NCI-H2029 treated with DMSO at 0.1 percent for 48 hours (cell line): Measurements from ENCODE around the gene TIAM2.
"Not testable (repeated sequence)": the region's sequence is repeated elsewhere in the genome, so short reads cannot be mapped to it uniquely, and the experiment has no call there.

Experiments
- DNase-seq: peaks from one replicate; lab custom pipeline; 2025; lab: John Stamatoyannopoulos, UW

TIAM2 gene

DNA sequence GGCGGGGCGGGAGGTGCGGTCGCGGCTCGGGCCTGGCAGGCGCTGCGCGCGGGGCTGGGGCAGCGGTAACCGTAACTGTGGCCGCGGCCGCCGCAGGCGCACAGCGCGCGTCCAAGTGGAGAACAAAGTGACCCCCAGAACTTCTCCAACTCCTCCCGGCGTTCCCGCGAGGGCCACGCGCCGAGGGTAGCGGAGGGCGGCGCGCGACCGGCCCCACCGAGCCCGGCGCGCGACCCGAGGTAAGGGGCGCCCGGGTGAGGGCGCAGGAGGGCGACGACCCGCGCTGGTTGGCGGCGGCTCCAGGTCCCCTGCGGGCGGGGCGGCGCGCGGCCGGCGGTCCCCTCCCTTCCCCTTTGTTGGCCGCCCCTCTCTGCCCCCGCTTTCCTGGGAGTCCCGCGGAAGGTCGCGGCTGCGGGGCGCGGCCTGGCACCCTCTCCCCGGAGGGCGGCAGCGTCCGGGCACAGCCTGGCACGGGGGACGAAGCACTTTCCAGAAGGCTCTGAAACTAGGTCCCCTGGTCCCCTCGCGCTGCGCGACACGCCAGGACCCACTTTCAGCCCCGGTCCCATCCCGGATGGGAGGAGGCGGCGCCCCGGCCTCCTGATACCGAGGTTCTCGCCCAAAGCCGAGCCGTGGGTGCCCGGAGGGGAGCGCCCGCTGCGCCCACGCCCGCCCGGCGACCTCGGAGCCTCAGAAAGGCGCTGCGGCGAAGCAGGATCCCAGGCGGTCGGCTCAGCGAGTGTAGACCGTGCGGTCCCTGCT, at the start of gene TIAM2:
TIAM2 (plus strand) TSS at position 62 of the 762 bp plus-strand sequence. CDS start 133,909 bp downstream, outside the sequence.
- DNase-seq: no peak

DNA sequence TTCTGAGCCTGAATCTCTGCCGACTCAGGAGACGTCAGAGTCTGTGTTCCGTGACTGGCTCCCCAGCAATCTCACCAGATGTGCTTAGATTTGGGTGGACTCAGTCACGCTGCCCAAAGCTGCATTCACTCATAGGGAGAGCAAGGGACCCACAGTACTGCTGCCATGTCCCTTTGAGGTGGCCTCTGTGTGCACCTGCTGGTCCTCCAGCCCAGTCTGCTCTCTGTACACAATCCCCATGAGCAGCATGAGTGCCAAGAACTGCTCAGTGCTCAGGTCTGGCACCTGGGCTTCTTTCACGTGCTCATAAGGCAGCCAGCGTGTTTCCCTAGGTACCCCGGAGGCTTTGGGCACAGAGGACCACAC, 44.2 kb upstream of the TIAM2 start:
- DNase-seq: peak; percentile 31

GRCh38 chr6:154951345-154952200, 43.5 kb upstream of the TIAM2 start:
- DNase-seq: peak; percentile 31

GRCh38 chr6:154953644-154954043, 41.5 kb upstream of the TIAM2 start:
- no peak for DNase-seq

DNA sequence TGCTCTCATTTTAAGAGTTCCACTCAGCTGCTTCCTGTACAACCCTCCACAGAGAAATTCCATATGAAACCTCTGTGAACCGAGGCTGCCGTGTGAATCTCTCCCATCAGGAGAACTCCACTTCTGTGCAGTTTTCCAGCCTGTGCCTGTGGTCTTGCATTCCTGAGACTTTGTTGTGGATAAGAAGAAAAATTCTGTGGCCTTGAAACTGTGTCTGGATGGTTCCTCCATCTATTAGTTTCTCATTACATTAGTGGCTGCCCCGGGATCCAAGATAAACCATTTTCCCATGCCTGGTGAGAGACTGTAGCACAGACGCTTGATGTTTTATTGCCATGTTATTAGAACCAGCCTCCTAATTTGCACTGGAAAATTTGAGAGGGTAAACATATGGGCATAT, 40.8 kb upstream of the TIAM2 start:
- DNase-seq: no peak

DNA sequence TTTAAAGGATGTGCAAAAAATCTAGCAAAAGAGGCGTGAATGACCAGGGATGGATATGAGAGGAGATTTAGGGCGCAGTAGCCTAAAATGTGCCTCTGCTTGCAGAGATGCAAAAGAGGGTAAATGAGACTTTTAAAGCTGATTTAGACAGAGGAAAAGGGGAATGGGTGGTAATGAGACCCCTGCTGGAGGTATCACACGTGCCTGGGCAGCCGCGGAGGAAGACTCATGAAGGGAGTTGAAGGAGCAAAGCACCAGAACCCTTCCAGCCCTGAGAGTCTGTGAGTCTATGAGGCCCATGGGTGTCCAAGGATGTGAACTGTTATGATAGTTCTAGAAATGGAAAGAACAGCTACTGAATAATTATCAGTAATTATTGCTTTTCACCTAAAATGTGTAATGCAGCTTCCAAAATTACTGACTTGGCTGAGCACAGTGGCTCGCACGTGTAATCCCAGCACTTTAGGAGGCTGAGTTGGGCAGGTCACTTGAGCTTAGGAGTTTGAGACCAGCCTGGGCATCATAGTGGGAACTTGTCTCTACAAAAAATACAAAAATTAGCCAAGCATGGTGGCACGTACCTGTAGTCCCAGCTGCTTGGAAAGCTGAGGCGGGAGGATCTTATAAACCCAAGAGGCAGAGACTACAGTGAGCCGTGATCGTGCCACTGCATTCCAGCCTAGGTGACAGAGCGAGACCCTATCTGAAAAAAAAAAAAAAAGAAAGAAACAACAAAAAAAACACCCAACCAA, 38.2 kb upstream of the TIAM2 start:
- DNase-seq: no peak

DNA sequence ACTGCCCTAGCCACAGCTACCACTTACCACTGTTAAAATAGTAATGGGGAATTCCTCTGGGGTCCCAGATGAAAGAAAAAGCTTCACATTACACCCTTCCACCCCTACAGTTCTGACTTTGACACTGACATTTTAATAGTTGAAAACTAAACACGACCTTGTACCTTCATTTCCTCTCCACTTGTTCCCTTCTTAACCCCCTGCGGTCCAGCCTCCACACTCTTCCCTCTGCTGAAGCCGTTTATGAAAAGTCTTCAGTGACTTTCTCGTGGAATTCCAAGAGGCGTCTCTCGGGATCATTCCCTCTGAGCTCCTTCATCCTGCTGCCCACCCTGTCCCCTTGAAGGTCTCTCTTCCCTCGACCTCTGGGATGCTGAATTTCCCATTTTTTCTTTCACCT, 36.6 kb upstream of the TIAM2 start:
- DNase-seq: no peak

GRCh38 chr6:154960299-154960843, 34.7 kb upstream of the TIAM2 start:
- peak; percentile 79 for DNase-seq

DNA sequence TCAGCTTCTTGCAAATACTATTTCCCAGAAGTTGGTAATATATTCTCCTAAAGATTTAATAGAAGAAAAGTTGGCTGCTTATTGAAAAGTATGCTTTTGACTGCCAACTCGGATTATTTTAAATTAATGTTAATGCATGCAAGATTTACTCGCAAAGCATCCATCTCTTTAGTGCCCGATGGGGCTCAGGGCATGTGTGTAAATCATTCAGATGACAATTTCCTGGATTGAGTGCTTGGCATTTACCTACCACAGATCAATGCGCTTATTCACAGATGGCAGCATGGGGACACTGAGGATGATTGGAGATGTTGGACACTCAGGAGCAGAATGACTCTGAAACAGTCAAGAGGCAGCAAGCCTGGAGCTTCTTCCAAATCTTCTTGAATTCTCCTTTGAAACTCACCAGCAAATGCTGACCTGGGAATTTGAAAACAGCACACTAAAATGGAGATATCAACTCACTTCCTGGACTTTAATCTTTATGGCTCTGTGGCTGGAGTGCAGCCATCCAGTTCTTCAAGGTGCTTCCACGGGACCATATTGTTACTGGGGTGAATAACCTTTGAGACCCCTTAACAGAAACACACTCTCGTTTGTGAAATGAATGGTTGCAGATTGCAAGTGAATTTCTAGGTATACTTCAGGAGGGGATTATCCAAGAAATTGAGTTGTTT, 34.1 kb upstream of the TIAM2 start:
- no peak for DNase-seq

- no peak for DNase-seq
These were observed 32.4 kb upstream of the TIAM2 start for GRCh38 chr6:154962753-154963152.

GRCh38 chr6:154966065-154966770, 28.9 kb upstream of the TIAM2 start:
- DNase-seq: not testable (repeated sequence)

DNA sequence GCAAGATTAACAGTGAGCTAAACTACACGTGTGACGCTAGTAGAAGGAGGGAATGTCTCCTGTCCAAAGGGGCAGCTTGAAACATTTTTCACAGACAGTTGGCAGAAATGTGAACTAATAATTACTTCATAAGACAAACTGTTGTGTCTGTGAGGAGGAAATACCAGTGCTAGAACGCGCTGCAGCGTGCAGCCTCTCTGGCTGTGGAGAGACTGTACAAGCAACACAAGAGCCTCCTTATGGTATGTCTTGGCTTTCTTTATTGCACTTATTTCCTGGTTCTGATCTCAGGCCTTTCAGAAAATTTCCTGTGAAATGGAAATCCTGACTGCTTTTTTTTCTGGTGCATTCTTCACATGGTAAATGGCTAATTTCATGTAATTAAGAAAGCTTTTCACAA, 25.3 kb upstream of the TIAM2 start:
- no peak for DNase-seq

- DNase-seq: no peak
These were observed 20.5 kb upstream of the TIAM2 start for GRCh38 chr6:154974485-154975149.

DNA sequence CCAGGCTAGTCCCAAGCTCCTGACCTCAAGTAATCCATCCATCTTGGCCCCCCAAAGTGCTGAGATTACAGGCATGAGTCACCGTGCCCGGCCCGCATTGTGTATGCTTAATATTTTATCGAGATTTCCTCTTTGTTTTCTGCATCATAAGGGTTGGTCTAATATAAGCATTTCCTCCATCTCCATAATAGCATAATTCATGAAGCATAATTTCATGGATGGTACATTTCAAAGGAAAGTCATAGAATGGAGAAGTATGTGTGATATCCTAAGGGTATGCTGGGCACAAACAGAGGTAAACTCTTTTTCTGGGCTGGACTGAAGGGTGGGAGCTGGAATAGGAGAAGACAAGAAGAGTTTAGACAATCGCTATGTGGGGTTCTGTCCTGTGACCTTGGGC, 17.5 kb upstream of the TIAM2 start:
- no peak for DNase-seq

DNA sequence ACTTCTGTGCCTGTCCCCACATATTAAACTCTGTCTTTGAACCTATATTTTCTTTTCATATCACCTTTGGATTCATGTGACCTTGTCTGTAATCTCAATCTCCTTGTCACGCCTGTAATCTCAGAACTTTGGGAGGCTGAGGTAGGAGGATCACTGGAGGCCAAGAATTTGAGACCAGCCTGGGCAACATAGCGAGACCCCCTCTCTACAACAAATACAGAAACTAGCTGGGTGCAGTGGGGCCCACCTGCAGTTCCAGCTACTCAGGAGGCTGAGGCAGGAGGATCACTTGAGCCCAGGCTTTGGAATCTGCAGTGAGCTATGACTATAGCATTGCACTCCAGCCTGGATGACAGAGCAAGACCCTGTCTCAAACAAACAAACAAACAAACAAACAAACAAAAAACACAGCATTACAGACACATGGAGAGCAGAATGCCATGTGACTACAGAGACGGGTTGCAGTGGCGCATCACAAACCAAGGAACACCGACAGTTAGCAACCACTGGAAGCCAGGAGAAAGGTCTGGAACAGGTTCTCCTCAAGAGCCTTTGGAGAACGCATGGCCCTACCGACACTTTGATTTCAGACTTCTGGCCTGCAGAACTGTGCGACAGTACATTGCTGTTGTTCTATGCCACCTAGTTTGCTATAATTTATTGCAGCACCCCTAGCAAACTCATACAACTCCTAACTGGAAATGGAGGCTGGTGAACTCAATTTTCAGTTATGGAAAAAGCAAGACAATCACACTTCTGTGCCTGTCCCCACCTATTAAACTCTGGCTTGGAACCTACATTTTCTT, 14.6 kb upstream of the TIAM2 start:
- DNase-seq: no peak

GRCh38 chr6:154981079-154981870, 13.8 kb upstream of the TIAM2 start:
- no peak for DNase-seq

DNA sequence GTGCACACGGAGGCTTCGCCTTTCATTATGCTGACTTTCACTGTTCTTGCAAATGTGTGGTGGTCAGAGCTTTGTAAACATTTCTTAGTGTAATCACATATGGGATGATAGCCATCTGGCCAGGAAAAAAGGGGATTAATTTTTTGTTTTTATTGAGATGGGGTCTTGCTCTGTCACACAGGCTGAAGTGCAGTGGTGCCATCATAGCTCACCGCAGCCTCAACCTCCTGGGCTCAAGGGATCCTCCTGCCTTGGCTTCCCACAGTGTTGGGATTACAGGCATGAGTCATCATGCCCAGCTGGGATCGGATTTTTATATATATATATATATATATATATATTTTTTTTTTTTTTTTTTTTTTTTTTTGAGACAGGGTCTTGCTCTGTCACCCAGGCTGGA, 11.0 kb upstream of the TIAM2 start:
- DNase-seq: no peak

DNA sequence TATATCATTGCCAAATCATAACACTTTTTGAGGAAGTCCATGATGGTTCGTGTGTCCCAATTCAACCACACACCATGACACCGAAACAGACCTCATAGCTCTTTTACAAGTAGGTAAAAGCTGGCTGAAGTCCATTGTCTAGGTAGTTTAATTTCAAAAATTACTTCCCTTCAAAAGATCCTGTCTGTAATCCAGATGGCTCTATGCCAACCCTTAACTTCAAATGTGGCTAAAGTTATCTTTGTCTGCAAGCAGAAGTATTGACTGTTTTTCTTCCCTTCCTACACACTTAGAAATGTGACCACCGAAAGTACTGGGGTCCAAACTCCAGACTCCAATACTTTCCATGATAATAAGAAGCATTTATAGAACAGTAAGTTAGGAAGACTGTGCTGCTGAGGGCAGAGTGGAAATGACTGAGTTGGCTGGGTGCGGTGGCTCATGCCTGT, 8.3 kb upstream of the TIAM2 start:
- no peak for DNase-seq

DNA sequence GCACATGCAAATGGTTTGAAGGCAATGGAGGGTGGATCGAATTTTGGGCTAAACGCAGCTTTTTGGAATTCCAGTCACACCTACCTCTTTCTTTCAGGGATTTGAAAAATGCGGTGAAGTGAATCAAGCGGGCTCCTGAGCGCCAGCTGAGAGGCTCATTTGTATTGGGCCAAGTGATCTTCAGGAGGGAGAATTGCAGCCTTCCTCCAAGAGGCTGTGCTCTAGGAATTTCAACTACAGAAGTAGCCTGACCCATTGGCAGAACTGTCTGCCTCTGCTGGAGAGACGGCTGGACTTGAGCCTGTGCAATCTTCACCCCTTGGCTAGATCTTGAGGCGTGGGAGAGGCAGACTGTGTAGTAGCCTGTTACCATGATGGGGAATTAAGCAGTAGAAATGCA, 5.7 kb upstream of the TIAM2 start:
- DNase-seq: no peak
